Measurements from ENCODE around the gene PCDH1.

PCDH1 gene

DNA sequence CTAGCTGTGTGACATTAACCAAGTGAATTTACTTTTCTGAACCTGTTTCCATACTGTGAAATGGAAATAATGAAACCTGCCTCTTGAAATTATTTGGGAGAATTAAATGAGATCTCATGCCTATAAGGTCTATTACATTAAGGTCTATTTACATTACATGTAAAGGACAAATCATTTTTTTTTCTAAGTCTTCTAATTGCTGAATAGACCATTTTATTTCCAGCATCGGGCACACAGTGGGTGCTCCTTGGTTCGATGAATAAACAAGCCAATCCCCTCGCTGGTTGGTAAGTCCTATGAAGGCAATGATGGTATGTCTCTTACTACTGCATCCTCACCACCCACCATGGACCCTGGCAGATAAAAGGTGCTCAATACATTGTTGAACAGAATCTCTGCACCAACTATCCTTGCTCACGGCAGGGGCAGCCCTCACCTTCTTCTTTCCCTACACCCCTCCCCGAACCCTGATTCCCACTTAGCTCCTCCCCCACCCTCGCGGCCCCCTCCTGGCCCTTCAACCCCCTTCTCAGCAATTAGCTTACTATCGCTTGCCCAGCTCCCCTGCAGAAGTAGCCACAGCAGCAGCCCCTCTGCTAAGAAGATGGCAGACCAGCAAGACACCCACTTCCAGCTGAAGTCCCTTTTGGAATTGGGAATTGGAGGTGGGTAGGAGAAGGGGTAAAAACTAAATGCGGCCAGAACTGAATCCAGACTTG is 3.0 kb downstream of the PCDH1 start:
- in situ Hi-C loops (cut with MboI; ENCODE audit: low sequenced_read_pairs): no loop called here

DNA sequence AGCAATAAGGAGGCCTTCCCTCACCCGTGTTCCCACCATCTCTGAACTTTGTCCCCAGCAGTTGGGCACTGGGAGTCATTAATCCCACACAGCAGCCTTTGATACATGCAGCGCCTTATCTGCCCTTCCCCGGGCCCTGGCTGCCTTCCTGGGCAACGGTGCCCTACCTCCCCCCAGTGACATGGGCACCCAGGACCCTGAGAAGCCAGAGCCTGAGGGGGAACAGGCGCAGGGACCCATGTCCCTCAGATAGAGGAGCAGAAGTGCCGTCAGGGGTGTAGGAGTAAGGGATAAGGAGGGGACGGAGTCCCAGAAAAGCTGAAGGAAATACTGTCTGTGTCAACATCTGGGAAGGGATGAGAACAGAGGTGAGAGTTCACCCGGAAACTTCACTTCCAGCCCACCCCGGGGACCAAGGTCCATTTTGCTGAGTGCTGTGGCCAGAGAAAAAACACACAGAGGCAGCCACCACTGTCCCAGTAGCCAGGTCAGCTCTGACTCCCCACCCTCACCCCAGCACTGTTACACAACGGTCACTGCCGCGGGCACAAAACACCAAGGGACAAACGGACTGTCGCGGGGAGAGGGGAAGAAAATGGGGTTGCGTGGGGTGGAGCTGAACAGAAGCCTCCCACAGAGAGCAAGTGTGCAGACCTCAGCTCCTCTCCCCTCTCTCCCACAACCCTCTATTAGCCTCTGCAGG is 3.8 kb downstream of the PCDH1 start:
- in situ Hi-C loops (cut with MboI; ENCODE audit: low sequenced_read_pairs): no loop called here

DNA sequence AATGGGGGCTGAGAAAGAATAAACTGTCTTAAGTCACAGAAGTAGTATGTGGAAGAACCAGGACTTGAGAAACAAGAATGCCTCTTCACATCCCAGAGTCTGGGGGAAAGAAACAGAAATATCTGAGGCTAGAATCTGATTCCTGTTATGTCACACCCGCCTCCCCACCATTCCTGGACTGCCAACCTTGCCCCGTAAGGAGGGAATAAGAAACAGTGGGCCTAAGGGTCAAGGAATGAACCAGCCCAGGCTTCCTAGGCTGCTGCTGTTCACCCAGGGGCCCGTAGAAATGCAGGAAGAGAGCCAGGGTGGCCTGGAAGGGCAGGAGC is 4.3 kb downstream of the PCDH1 start:
- in situ Hi-C loops (cut with MboI; ENCODE audit: low sequenced_read_pairs): no loop called here

DNA sequence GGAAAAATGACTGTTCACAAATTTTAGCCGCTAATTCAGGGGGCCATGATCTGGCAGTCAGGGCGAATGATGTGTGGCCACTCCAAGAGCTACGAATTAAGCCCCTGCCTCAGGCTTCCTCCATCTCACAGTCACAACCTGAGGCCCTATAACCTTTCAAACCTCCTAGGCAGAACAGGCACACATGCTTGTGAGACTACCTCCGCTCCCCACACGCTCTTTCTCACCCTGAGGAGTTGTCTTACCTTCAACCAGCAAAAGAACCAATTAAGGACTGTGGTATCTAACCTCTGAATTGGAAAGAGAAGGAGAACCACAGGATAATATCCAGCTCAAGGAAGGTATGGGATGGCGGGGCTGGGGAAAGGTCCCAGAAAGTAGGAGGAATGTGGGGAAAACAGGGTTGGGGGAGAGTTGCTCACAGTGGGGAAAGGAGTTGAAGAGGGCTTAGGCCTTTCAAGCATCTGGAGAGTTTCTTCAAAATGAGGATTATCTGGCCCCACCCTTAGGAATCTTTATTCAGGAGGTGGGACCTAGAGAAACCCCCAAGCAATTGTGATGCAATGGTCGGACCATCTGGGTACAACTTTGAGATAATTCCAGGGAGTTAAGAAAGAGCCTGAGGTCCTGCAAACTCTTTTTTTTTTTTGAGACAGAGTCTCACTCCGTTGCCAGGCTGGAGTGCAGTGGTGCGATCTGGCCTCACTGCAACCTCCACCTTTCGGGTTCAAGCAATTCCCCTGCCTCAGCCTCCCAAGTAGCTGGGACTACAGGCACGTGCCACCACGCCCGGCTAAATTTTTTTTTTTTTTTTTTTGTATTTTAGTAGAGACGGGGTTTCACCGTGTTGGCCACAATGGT is 5.5 kb downstream of the PCDH1 start:
- in situ Hi-C loops (cut with MboI; ENCODE audit: low sequenced_read_pairs): no loop called here

DNA sequence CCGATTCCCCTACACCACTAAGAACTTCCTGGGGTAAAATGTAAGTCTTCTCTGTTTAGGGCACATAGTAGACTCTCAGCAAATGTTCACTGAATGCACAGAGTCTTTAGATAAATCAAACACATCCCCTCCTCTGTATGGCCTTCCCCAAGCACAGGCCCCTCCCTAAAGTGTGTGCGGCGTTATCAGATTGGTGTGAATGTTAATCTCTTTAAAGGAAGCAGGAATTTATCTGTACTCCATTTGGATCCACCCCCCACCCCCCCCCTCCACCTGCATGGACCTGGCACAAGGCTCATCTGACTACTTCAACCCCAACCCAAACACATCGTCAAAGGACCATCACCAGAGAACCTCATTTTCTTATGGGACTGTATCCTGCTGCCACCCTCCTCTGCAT is 6.3 kb downstream of the PCDH1 start:
- in situ Hi-C loops (cut with MboI; ENCODE audit: low sequenced_read_pairs): no loop called here

DNA sequence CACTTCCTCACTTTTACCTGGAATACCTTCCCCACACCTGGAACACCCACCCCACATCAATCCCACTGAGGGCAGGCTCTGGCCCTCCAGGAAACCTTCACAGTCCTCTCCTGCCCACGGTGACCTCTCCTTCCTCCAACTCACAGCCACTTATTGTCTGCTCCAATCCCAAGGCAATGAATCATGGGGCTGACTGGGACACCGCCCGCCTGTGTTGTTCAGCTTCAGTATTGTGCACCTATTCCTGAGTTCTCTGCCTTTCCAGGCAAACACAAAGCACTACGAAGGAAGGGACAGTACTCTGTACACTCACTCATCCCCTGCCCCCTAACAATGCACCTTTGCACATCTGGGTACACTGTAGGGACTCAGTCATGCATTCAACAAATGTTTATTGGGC is 7.3 kb downstream of the PCDH1 start:
- in situ Hi-C loops (cut with MboI; ENCODE audit: low sequenced_read_pairs): no loop called here

DNA sequence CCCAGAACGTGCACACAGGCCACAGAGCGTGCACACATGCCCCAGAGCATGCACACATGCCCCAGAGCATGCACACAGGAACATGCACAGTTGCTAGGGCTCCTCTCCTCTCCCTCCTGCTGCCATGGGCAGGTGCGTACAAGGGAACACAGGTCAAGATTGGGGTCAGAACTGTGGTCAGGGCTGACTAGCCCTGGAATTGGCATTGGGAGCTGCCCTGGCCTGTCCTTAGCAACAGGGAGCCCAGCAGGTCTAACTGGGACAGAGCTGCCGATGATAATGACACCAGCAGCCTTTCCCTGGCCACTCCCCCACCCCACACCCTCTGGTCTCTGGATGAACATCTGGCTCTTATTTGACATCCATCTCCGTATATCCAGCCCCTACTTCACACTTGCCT is 8.0 kb downstream of the PCDH1 start:
- in situ Hi-C loops (cut with MboI; ENCODE audit: low sequenced_read_pairs): no loop called here

DNA sequence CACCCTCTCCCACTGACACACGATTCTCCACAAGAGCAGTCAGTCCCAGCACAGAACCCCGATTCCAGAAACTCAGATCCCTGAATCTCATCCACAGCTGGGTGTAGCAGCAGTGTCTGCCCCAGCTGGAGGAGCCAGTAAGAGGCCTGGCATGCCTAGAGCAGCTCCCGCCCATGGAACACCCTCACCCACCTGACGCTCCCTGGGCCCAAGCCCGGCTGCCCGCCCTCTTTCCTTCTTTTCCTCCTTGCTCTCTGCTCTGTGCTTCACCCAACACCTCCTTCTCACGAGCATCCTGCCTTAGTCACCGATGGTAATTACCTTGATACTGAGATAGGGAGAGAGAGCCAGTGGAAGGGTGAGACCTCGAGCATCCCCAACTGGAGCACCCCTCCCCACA is 8.7 kb downstream of the PCDH1 start:
- in situ Hi-C loops (cut with MboI; ENCODE audit: low sequenced_read_pairs): no loop called here

DNA sequence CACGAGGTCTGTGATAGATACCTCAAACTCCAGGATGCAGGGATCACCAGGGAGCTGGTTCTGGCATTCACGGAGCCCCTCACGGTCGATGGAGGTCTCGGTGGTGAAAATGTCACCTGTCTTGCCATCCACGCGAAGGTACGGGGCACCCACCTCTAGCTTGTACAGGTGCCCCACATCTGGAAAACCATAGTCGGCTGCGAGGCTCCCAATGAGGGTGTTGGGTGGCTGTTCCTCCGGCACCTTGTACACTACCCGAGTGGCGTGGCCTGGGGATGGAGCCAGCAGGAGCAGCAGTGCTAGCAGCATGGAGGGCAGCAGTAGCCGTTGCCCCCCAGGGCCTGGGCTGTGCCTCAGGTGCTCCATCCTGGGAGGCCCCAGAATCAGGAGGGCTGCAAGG is 9.2 kb downstream of the PCDH1 start:
- in situ Hi-C loops (cut with MboI; ENCODE audit: low sequenced_read_pairs): no loop called here

DNA sequence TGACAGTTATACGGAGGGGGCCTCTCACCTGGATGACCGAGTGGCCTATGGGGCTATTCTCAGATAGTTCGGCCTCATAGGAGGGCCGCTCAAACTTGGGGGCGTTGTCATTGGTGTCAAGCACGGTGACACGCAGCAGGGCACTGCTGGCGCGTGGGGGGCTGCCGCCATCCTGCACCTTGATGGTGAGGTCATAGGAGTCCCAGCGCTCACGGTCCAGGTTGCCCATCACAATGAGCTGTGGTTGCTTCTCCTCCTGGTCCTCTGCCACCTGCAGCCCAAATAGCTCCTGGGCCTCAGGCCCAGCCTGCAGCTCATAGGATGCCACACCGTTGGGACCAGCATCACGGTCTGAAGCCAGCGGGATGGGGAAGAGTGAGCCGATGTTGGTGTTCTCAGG is 9.7 kb downstream of the PCDH1 start:
- in situ Hi-C loops (cut with MboI; ENCODE audit: low sequenced_read_pairs): no loop called here

DNA sequence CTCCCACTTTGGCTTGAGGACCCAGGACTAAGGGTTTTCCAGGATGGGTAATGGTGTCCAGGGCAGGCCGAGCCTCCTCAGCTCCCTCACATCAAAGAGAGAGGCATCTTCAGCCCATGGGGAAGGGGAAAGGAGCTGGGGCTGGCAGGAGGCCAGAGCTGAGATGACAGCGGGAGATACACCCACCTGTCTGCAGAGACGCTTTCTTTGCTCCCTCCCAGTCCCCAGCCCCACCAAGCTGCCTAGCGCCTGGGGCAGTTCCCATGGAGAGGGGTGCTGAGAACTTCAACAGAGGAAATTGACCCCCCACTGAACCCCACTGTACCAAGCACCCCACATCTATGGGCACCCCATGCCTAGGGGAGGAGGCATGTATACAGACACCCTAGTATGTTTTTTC is 10.6 kb downstream of the PCDH1 start:
- in situ Hi-C loops (cut with MboI; ENCODE audit: low sequenced_read_pairs): no loop called here

DNA sequence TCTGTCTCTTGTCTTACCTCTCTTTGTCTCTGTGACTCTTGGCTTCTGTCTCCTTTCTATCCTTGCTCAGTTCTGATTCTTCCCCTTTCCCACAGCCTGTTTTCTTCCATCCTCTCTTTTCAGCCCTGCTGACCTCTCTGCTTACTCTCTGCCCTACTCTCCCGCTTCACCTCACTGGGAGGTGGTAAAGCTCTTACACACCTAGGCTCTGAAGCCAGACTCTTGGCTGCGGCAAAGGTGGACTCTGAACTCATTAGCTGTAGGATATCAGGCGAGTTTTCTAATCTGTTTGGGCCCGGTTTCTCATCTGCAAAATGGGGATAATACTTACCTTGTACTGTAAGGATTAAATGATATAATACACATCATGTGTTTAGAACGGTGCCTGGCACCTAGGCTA is 11.1 kb downstream of the PCDH1 start:
- in situ Hi-C loops (cut with MboI; ENCODE audit: low sequenced_read_pairs): no loop called here

DNA sequence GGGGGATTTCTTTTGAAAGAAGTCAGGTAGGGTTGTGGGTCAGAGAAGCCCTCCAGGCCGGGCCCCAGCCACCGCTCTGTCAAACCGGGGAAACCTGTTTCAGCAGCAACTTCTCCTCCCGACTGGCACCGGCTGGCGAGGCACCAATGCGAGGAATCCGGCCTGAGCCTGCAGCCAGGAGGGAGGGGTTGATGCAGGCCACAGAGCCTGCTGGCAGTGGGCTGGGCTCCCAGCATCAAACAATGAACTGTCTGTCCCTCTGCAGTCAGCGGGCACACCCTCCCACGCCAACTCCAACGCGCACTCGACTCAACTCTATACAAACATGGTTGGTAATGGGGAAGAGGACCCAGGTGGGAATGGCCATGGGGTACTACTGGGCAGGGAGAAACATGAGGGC is 12.1 kb downstream of the PCDH1 start:
- in situ Hi-C loops (cut with MboI; ENCODE audit: low sequenced_read_pairs): no loop called here

DNA sequence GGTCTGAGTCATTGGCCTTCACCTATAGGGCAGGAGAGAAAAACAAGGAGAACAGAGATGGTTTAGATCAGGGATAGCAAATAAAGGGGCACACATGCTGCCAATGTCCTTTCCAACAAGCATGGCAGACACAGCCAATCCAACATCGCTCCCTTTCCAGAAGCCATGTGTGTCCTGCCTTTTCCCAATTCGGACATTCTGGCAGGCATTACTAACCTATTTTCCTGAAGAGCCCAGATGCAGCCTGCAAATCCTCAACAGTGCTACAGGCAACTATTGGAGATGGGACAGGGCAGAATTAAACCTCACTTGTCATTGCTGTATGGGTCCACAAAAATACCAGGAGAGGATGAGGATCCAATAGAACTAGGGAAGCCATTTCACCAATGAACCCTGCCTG is 12.8 kb downstream of the PCDH1 start:
- in situ Hi-C loops (cut with MboI; ENCODE audit: low sequenced_read_pairs): no loop called here

DNA sequence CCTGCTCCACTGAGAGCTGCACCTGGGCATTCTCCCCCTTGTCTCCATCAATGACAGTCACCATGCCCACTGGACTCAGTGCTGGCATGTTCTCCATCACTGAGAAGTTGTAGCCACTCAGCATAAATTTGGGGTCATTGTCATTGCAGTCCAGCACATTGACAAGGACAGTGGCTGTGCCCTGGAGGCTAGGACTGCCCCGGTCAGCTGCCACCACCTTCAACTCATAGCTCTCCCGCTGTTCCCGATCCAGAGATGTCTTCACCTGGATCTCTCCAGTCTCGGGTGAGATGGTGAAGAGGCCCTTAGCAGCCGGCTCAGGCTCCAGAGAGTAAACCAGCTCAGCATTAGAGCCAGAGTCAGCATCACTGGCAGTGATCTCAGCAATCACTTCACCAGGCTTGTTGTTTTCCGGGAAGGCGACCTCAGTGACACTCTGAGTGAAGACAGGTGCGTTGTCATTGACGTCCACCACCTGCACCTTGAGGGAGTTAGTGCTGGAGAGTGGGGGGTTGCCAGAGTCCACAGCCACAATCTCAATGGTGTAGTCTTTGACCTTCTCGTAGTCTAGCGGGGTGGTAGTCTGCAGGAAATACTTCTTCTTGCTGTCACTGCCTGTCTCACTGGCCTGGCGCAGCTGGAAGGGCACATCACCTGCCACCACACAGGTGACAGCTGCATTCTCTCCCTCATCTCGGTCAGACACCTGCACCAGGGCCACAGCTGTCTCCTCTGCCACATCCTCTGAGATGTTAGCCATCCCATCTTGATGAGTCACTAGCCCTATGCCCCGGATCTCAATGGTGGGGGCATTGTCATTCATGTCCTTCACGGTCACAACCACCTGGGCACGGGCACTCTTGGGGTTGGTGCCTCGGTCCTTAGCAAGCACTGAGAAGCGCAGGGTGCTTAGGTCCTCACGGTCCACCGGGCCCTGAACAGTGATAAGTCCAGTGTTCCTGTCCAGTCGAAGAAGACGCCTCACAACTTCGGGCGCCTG is 13.5 kb downstream of the PCDH1 start:
- in situ Hi-C loops (cut with MboI; ENCODE audit: low sequenced_read_pairs): no loop called here

DNA sequence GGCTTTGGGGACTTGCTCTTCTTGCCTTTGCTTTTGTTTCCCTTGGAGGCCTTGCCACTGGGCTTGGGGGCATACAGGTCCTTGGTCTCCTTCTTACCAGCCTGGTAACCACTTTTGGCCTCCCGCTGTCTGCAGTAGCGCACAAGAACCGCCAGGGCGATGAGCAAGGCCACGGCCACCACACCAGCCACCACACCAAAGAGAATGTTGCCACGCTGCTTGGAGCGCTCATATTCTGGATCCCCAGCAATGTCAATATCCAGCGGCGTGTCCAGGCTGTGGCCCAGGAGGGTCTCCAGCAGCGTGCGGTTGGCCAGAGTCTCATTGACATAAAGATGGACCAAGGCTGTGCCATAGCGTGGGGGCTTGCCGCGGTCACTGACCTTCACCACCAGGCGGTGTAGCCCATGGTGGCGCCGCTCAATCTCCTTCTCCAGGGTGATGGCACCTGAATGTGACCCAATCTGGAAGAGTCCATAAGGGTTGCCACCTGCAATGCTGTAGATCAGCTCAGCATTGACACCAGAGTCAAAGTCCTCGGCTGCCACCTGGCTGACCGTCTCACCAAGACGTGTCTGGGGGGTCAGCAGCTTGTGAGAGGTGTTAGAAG is 14.5 kb downstream of the PCDH1 start:
- in situ Hi-C loops (cut with MboI; ENCODE audit: low sequenced_read_pairs): no loop called here

DNA sequence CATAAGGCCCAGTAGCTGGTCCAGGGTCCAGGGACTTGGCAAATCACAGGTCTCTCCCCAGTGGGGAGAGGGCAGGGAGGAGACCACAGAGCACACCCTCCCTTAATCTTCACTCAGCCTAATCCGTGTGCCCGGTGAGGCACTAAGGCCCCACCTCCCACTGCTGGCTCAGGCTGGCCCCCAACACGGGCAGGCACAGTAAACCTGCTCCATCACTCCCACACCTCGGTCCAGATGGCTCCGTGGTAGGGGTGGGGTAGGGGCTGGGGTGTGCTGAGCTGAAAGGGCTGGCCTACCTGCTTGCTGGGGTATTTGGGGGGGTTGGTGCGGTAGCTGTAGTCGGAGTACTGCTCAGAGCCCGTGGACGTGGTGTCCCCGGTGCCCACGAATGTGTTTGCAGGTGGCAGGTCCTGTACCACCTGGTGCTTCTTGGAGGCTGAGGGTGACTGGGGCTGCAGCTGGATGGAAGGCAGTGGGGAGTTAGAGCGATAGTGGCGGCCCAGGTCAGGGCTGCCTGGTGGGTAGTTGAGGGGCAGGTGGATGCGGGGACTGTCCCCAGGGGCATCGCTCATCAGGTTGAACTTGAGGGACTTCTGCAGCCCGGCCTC is 15.2 kb downstream of the PCDH1 start:
- in situ Hi-C loops (cut with MboI; ENCODE audit: low sequenced_read_pairs): no loop called here

DNA sequence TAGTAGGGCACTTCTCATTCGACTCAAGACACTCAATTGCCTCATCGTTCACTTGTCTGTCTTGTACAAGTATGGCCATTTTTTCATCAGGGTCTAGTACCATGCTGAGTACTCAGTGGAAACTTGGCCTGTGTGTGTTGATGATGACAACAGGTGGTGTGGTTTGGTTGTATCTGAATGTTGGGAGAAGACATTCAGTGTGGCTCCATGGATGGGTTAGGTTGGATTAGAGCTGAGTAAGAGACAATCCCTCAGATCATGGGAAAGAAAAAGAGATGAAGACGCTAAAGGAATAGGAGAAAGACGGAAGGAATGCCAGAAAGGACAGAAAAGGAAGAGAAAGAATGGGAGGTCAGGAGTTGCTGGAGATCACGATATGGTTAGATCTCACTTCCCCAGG is 17.0 kb downstream of the PCDH1 start:
- in situ Hi-C loops (cut with MboI; ENCODE audit: low sequenced_read_pairs): no loop called here

DNA sequence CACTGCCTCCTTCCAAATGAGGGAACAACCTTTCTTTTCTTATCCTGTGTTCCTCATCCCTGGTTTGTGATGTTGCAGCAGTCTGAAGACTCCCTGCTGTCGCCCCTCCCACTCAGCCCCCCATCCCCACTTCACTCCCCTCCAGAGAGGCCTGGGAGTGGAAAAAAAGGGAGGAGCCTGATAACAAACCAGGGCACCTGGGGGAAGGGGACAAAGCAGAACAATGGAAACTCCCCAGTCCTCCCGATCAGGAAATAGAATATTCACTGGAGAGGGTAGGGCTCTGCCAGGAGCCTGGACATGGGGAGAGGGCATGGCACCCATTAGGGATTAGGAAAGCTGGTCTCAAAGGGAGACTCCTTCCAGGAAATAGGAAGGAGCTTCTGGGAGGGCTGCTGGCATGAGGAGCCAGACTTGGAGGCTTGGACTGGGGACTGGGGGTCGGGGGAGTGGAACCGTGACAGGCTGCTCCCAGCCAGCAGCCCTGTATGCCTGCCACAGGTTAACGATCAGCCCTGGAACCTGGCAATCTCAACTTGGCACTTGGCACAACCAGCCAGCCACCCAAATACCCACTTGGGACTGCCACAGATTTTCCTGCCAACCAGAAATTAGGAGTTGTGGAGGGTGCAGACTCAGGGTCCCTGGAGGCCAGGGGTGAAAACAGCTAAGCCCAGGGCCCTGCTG is 20.0 kb downstream of the PCDH1 start:
- in situ Hi-C loops (cut with MboI; ENCODE audit: low sequenced_read_pairs): no loop called here

Data from HL-60/S4 treated with phorbol 12-myristate 13-acetate at 8.2 ng/mL for 4 days and 3 days (cell line).